Glutamatergic neuron (in vitro differentiated cells): Measurements from ENCODE around the gene RPL39L. TPM values are rescaled to one million over a fixed set of nuclear protein-coding genes. Genes with fewer than 3 reads are reported as not detected.

Source experiments
- DNase-seq: peaks from one replicate; pipeline ENCODE4 v3.0.0; 2022
- H3K27ac Mint-ChIP-seq: one replicate; pipeline ENCODE4 v1.8.0; 2020; ENCODE audit warnings: mild to moderate bottlenecking, mixed read lengths, inconsistent platforms; ENCODE audit not compliant: unreplicated experiment
- H3K27me3 Mint-ChIP-seq: one replicate; pipeline ENCODE4 v1.8.0; 2020; ENCODE audit warnings: mild to moderate bottlenecking, moderate library complexity, mixed read lengths, inconsistent platforms; ENCODE audit not compliant: unreplicated experiment
- H3K36me3 Mint-ChIP-seq: one replicate; pipeline ENCODE4 v1.8.0; 2020; ENCODE audit warnings: mild to moderate bottlenecking, mixed read lengths, inconsistent platforms; ENCODE audit not compliant: unreplicated experiment
- H3K4me1 Mint-ChIP-seq: one replicate; pipeline ENCODE4 v1.8.0; 2020; ENCODE audit warnings: mild to moderate bottlenecking, low read depth, mixed read lengths, inconsistent platforms; ENCODE audit not compliant: unreplicated experiment
- H3K4me3 Mint-ChIP-seq: one replicate; pipeline ENCODE4 v1.8.0; 2020; ENCODE audit warnings: mild to moderate bottlenecking, mixed read lengths, inconsistent platforms; ENCODE audit not compliant: unreplicated experiment
- H3K9me3 Mint-ChIP-seq: one replicate; pipeline ENCODE4 v1.8.0; 2020; ENCODE audit warnings: mild to moderate bottlenecking, moderate library complexity, mixed read lengths, inconsistent platforms; ENCODE audit not compliant: unreplicated experiment
- CTCF ChIP-seq: fragments of 200-600 bp; sonication (generic); IDR thresholded peaks from one replicate; pipeline ENCODE4 v1.5.0; 2021; ENCODE audit not compliant: partially characterized antibody, unreplicated experiment
- total RNA-seq: library from RNA; stranded (reverse); fragmentation: NEBNext Ultra II Directional; extraction: Animal tissue kit (Norgen Biotek cat#: 25700); gene quantifications from one replicate; pipeline ENCODE4 v1.2.1, GENCODE V29; 2021; ENCODE audit not compliant: unreplicated experiment

RPL39L gene
- total RNA-seq, 1 donor from 2014 or later: 15.1 TPM

GRCh38 chr3:187169231-187169960 is 30.1 kb upstream of the RPL39L start:
- no peak for TF ChIP-seq CTCF
- no peak overlapping the region for H3K27ac Mint-ChIP-seq
- H3K4me1 Mint-ChIP-seq: peaks cover 2% of the 10 kb centered on the region
- DNase-seq: no peak
- H3K9me3 Mint-ChIP-seq: no peaks in the 10 kb centered on the region
- no peaks in the 10 kb centered on the region for H3K36me3 Mint-ChIP-seq
- no peak overlapping the region for H3K4me3 Mint-ChIP-seq
- H3K27me3 Mint-ChIP-seq: peaks cover 2% of the 10 kb centered on the region

- H3K36me3 Mint-ChIP-seq: no peaks in the 10 kb centered on the region
Measured at GRCh38 chr3:187167777-187168176, 28.5 kb upstream of the RPL39L start.

GRCh38 chr3:187166750-187167149 is 27.5 kb upstream of the RPL39L start:
- Mint-ChIP-seq H3K4me1 (peaks cover 2% of the 10 kb centered on the region), H3K27ac (no peak overlapping the region), H3K9me3 (no peaks in the 10 kb centered on the region), H3K27me3 (peaks cover 2% of the 10 kb centered on the region), H3K36me3 (no peaks in the 10 kb centered on the region), H3K4me3 (no peak overlapping the region)
- no peak for TF ChIP-seq CTCF
- DNase-seq: no peak

More at GRCh38 chr3:187167777-187168176, 28.5 kb upstream of the RPL39L start:
- Mint-ChIP-seq H3K27me3 (peaks cover 2% of the 10 kb centered on the region), H3K9me3 (no peaks in the 10 kb centered on the region), H3K4me3 (no peak overlapping the region), H3K4me1 (peaks cover 2% of the 10 kb centered on the region), H3K27ac (no peak overlapping the region)
- TF ChIP-seq CTCF: no peak
- DNase-seq: no peak

- peaks cover 2% of the 10 kb centered on the region for H3K4me1 Mint-ChIP-seq
- H3K27ac Mint-ChIP-seq: no peak overlapping the region
- H3K36me3 Mint-ChIP-seq: no peaks in the 10 kb centered on the region
- peaks cover 2% of the 10 kb centered on the region for H3K27me3 Mint-ChIP-seq
- H3K9me3 Mint-ChIP-seq: peaks cover 1% of the 10 kb centered on the region
- peak; percentile 90 for TF ChIP-seq CTCF
- DNase-seq: no peak
- no peak overlapping the region for H3K4me3 Mint-ChIP-seq
Measured at GRCh38 chr3:187165144-187165543, 25.8 kb upstream of the RPL39L start.

- peaks cover 1% of the 10 kb centered on the region for H3K9me3 Mint-ChIP-seq
- no peak overlapping the region for H3K27ac Mint-ChIP-seq
- no peaks in the 10 kb centered on the region for H3K36me3 Mint-ChIP-seq
- no peak for TF ChIP-seq CTCF
- H3K4me3 Mint-ChIP-seq: no peak overlapping the region
- H3K27me3 Mint-ChIP-seq: peaks cover 2% of the 10 kb centered on the region
- no peak for DNase-seq
- H3K4me1 Mint-ChIP-seq: peaks cover 2% of the 10 kb centered on the region
Measured at GRCh38 chr3:187162265-187162953, 23.1 kb upstream of the RPL39L start.
